Astrocyte of the cerebellum (primary cell): Measurements from ENCODE around the gene NDUFB7.
A peak's percentile ranks its signal among the peaks of the same experiment; 100 is the strongest.
"Not testable (repeated sequence)": the region's sequence is repeated elsewhere in the genome, so short reads cannot be mapped to it uniquely, and the experiment has no call there.

Experiments
- DNase-seq: peaks from one replicate; pipeline ENCODE4 v3.0.0-alpha.2; 2011; ENCODE audit warnings: low read depth
- H3K4me3 ChIP-seq: 2 replicates; pipeline ENCODE4 v1.5.1; 2011; ENCODE audit warnings: mild to moderate bottlenecking, low read depth, low read length, moderate library complexity
- in situ Hi-C: cut with HindIII; loops from 2 replicates; pipeline ENCODE4 v1.10.0; 2017; ENCODE audit warnings: low sequenced_read_pairs
- TF ChIP-seq, protein P1 (sequence below): IDR thresholded peaks from 2 replicates; pipeline ENCODE4 v1.5.1; 2012; ENCODE audit warnings: low read length, low read depth, moderate library complexity, mild to moderate bottlenecking; ENCODE audit errors: missing control alignments

Gene NDUFB7

DNA sequence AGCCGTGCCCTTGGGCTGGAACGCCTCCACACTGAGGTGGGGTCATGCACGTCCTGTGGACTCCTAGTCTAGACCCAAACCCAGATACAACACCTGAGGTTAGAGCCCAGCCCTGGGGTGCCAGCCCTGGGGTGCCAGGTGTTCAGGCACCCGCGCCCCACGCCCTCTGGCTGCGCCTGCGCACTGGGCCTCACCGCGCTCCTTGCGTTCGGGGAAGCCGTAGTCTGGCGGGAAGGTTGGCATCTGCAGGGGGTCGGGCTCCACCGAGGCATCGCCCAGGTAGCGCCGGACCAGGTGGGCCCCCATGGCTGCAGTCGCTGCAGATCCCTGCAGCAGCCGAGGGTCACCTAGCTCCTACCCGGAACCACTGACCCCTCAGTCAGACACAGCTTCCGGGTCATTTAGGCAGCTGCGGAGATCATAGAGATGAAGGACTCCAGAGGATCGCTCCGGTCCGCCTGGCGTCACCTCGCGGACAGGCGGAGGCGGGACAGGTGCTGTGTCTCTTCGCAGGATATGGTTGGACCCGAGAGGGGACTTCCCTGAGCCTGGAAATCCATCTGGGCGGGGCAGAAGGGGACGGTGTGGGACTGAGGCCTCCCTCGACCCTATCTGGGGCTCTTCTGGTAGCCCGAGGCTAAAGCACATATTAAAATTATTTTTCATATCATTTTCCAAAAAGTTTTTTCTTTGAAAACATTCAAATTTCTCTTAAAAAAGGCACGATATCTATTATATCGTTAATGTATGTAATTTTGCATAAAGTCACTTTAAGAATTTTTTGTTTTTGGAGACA is at the start of gene NDUFB7:
NDUFB7 (minus strand) TSS at position 372 of the 796 bp plus-strand sequence; CDS start at position 306, 66 bp downstream.
- in situ Hi-C loops, result no loop called here

DNA sequence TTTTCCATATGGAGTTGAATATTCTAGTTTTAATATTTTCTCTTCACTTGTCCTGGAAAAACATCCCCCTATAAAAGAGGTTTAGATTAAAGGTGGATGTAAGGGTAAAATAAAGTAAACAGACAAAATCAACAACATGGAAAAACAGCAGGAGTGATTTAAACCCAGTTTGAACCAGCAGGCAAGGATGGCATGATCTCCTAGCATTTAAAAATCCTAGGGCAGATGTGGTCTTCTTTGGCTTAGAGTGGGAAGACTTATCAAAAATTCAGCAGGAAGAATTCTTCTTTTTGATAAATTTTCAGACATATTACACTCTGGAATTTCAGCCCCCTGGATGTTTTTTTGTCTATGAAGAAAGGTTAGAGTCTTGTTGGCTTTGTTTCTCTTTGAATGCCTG is 47.5 kb upstream of the NDUFB7 start:
- DNase-seq, result no peak
- TF ChIP-seq, protein P1, sequence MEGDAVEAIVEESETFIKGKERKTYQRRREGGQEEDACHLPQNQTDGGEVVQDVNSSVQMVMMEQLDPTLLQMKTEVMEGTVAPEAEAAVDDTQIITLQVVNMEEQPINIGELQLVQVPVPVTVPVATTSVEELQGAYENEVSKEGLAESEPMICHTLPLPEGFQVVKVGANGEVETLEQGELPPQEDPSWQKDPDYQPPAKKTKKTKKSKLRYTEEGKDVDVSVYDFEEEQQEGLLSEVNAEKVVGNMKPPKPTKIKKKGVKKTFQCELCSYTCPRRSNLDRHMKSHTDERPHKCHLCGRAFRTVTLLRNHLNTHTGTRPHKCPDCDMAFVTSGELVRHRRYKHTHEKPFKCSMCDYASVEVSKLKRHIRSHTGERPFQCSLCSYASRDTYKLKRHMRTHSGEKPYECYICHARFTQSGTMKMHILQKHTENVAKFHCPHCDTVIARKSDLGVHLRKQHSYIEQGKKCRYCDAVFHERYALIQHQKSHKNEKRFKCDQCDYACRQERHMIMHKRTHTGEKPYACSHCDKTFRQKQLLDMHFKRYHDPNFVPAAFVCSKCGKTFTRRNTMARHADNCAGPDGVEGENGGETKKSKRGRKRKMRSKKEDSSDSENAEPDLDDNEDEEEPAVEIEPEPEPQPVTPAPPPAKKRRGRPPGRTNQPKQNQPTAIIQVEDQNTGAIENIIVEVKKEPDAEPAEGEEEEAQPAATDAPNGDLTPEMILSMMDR, result no peak
- in situ Hi-C loops, result no loop called here
- no peak overlapping the region for H3K4me3 ChIP-seq

More for the DNA sequence above, at the start of gene NDUFB7:
- TF ChIP-seq, protein P1, result peak; percentile 84
- peak; percentile 81 for DNase-seq
- peak within 1 kb of the TSS; percentile 99 for H3K4me3 ChIP-seq

DNA sequence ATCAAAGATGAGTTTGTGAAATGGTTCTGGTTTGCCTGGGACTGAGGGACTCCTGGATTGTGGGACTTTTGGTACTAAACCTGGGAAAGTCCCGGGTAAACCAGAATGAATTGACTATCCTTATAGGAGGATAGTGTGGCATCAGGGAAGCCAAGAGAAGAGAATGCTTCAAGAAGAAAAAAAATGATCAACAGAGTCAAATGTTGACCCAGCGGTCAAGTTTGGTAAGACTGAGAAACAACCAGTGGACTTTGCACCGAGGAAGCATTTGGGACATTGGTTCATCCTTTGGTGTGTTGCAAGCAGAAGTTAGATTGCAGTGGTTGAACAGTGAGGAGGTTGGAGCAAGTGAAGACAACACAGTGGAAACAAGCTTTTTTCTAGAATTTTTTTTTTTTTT is 44.5 kb upstream of the NDUFB7 start:
- no peak for DNase-seq
- in situ Hi-C loops, result no loop called here

DNA sequence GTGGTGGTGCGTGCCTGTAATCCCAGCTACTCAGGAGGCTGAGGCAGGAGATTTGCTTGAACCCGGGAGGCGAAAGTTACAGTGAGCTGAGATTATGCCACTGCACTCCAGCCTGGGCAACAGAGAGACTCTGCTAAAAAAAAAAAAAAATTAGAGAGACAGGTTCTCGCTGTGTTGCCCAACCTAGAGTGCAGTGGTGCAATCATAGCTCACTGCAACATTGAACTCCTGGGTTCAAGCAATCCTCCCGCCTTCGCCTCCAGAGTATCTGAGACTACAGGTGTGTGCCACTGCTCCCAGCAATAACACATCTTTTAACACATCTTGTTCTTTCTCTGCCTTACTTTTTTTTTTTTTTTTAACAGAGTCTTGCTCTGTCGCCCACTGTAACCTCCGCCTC is 43.8 kb upstream of the NDUFB7 start:
- no peak overlapping the region for H3K4me3 ChIP-seq
- in situ Hi-C loops, result no loop called here
- TF ChIP-seq, protein P1, result no peak
- no peak for DNase-seq

More for the DNA sequence above, 44.5 kb upstream of the NDUFB7 start:
- TF ChIP-seq, protein P1, result no peak
- no peak overlapping the region for H3K4me3 ChIP-seq

DNA sequence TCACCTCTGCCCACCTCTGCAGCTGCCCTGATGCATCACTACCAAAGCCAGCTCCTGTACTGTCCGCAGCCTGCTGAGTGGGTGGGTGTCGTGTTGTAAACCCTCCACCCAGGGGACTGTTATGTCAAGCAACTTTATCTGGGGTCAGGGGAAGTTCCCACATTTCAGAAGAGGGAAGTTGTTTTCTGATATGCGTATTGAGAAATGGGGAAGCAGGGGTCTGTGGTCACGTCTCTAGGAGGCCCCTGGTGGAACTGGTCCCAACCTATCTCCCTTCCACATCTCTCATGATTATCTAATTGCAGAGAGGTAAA is 42.2 kb upstream of the NDUFB7 start:
- in situ Hi-C loops, result no loop called here
- no peak overlapping the region for H3K4me3 ChIP-seq
- TF ChIP-seq, protein P1, result no peak
- DNase-seq, result no peak

DNA sequence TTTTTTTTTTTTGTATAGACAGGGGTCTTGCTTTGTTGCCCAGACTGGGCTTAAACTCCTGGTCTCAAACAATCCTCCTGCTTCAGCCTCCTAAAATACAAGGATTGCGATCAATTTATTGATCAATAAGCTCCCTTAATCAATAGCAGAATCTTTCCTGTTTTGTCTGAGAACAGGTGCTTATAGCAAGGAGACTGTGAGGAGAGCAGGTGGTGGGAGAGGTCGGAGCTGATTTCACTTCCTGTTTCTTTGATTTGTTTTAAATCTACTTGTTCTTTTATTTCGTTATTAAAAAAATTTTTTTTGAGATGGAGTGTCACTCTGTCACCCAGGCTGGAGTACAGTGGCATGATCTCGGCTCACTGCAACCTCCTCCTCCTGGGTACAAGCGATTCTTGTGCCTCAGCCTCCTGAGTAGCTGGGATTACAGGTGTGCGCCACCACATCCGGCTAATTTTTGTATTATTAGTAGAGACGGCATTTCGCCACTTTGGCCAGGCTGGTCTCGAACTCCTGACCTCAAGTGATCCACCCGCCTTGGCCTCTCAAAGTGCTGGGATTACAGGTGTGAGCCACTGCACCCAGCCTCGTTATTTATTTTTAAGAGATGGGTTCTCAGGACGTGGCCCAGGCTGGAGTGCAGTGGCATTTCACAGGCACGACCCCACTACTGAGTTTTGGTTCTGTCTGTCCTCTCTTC is 41.7 kb upstream of the NDUFB7 start:
- H3K4me3 ChIP-seq, in situ Hi-C loops, DNase-seq: not testable (repeated sequence)

DNA sequence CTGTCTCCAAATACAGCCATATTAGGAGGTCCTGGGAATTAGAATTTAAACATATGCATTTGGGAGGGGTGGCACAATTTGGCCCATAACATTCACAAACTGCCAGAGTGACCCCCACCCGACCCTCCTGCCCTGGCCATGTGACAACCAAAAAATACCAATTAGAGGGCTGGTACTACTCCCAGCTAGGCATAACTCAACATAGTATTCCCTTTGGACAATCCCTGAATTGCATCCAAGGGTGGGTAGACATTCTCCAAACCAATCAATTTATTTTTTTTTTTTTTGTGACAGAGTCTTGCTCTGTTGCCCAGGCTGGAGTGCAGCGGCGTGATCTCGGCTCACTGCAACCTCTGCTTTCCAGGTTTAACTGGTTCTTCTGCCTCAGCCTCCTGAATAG is 40.8 kb upstream of the NDUFB7 start:
- in situ Hi-C loops, result no loop called here
- no peak for DNase-seq
- TF ChIP-seq, protein P1, result no peak
- no peak overlapping the region for H3K4me3 ChIP-seq

DNA sequence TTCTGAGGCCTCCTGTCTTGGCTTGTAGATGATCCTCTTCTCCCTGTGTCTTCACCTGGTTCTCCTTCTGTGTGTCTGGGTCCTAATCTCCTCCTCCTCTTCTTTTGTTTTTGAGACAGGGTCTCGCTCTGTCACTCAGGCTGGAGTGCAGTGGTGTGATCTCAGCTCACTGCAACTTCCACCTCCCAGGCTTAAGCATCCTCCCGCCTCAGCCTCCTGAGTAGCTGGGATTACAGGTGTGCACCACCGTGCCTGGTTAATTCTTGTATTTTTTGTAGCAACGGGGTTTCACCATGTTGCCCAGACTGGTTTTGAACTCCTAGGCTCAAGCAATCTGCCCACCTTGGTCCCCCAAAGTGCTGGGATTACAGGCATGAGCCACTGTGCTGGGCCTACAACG is 40.4 kb upstream of the NDUFB7 start:
- in situ Hi-C loops, DNase-seq, H3K4me3 ChIP-seq: not testable (repeated sequence)
